ENCODE data around the gene STK17A. TPM values are rescaled to one million over a fixed set of nuclear protein-coding genes. Genes with fewer than 3 reads are reported as not detected.

The STK17A gene
- polyA plus RNA-seq, 1 of the 3 experiments (the other 2 are of a cell fraction), result 47.8 TPM

GRCh38 chr7:43576241-43576640, 6.7 kb upstream of the STK17A start:
- no peaks in the 10 kb centered on the region for H3K27me3 ChIP-seq (ENCODE audit: insufficient read depth)
- H2AFZ ChIP-seq (ENCODE audit: low read depth), result no peak overlapping the region
- no peak overlapping the region for H3K4me3 ChIP-seq (ENCODE audit: low read depth in 2 of 2, low read length in 1 of 2)
- TF ChIP-seq EZH2phosphoT487 (IDR thresholded peaks at IDR 0.05; ENCODE audit: borderline replicate concordance, low read depth) (no peak), SIN3A (IDR thresholded peaks at IDR 0.05; ENCODE audit: borderline replicate concordance, low read depth, low read length) (no peak), CTCF (IDR thresholded peaks at IDR 0.05) (no peak), GATA2 (CRISPR knock-in tag; IDR thresholded peaks at IDR 0.05) (no peak), FOXJ3 (CRISPR knock-in tag; IDR thresholded peaks at IDR 0.05) (no peak), MXI1 (IDR thresholded peaks at IDR 0.05; ENCODE audit: low read depth, low read length) (no peak), CHD2 (IDR thresholded peaks at IDR 0.05; ENCODE audit: low read length, partially characterized antibody) (no peak), RAD21 (IDR thresholded peaks at IDR 0.05; ENCODE audit: low read length) (no peak), JUND (IDR thresholded peaks at IDR 0.05) (no peak), EP300 (IDR thresholded peaks at IDR 0.05; ENCODE audit: borderline replicate concordance in 1 of 2, low read depth in 1 of 2, low read length in 1 of 2) (no peak), FOSL2 (IDR thresholded peaks at IDR 0.05; ENCODE audit: borderline replicate concordance, low read depth) (no peak), USF2 (IDR thresholded peaks at IDR 0.05; ENCODE audit: borderline replicate concordance, low read depth, low read length) (no peak), REST (IDR thresholded peaks at IDR 0.05; ENCODE audit: low read depth, low read length) (no peak), FOXM1 (IDR thresholded peaks at IDR 0.05; ENCODE audit: low read depth) (no peak), TCF12 (IDR thresholded peaks at IDR 0.05) (no peak), USF1 (IDR thresholded peaks at IDR 0.05; ENCODE audit: borderline replicate concordance, low read depth) (no peak), IRF3 (IDR thresholded peaks at IDR 0.05; ENCODE audit: low read depth, low read length) (no peak), RCOR1 (IDR thresholded peaks at IDR 0.05; ENCODE audit: low read length) (no peak), NFIC (IDR thresholded peaks at IDR 0.05; ENCODE audit: borderline replicate concordance) (no peak), ELF1 (IDR thresholded peaks at IDR 0.05) (no peak)
- H3K27ac ChIP-seq (ENCODE audit: low read depth in 2 of 2, low read length in 1 of 2), result no peak overlapping the region
- 97% methylated on average over 3 of the region's 3 CpGs for WGBS (ENCODE audit: low lambda C conversion rate)
- no peaks in the 10 kb centered on the region for H3K79me2 ChIP-seq (ENCODE audit: insufficient read depth)
- no peak for DNase-seq
- ChIA-PET CTCF (interaction anchor here (1.9 to 2.0 kb wide), 2 partner anchors 9 to 121 kb away, joined by 7 read pairs; no protein-coding TSS in a partner anchor), POLR2A (no interaction called here)
- no peaks in the 10 kb centered on the region for H3K9me3 ChIP-seq
- H3K4me1 ChIP-seq (ENCODE audit: control insufficient read depth in 1 of 2, insufficient read depth in 2 of 2, low read depth in 1 of 2, low read length in 1 of 2), result peaks cover 0 to 5% of the 10 kb centered on the region in 2 experiments; a peak in 1 of 4 replicates
- H3K36me3 ChIP-seq (replicated peaks in 1 of 2; ENCODE audit: control insufficient read depth in 1 of 2, insufficient read depth in 2 of 2, low read length in 1 of 2), result no peaks in the 10 kb centered on the region
- no peaks in the 10 kb centered on the region for H4K20me1 ChIP-seq (ENCODE audit: insufficient read depth)
- H3K9me2 ChIP-seq, result no peaks in the 10 kb centered on the region
- H3K9ac ChIP-seq, result no peak overlapping the region
- H3K4me2 ChIP-seq, result no peak overlapping the region
- peaks cover 6% of the 10 kb centered on the region for H3F3A ChIP-seq (replicated peaks; ENCODE audit: insufficient read depth)
